OCI-LY1 (cell line): ENCODE measurements around the gene KRAS.

ENCODE experiments used
- H2AFZ ChIP-seq: fragments of 200-600 bp; sonication (generic), shearing (Covaris generic); 2 replicates; pipeline ENCODE4 v1.6.0; 2014; ENCODE audit warnings: antibody characterized with exemption, mild to moderate bottlenecking, low read length
- H3F3A ChIP-seq: fragments of 200-600 bp; sonication (generic), shearing (Covaris generic); 2 replicates; pipeline ENCODE4 v1.6.0; 2014; ENCODE audit warnings: mild to moderate bottlenecking, antibody characterized with exemption, low read length, moderate library complexity; ENCODE audit not compliant: insufficient read depth
- H3K27ac ChIP-seq: fragments of 200-600 bp; sonication (generic); 2 replicates; pipeline ENCODE4 v1.5.1; 2014; ENCODE audit warnings: low read length, mixed run types, mild to moderate bottlenecking, low read depth; ENCODE audit not compliant: poor library complexity, severe bottlenecking
- H3K27me3 ChIP-seq: fragments of 200-600 bp; sonication (generic); 2 replicates; pipeline ENCODE4 v1.6.0; 2014; ENCODE audit warnings: antibody characterized with exemption, mild to moderate bottlenecking, low read length, moderate library complexity; ENCODE audit not compliant: insufficient read depth
- H3K36me3 ChIP-seq: fragments of 200-600 bp; sonication (generic); 2 replicates; pipeline ENCODE4 v1.6.1; 2014; ENCODE audit warnings: mild to moderate bottlenecking, antibody characterized with exemption, low read length, moderate library complexity, mixed read lengths; ENCODE audit not compliant: insufficient read depth
- H3K4me1 ChIP-seq: fragments of 200-600 bp; sonication (generic); 2 replicates; pipeline ENCODE4 v1.5.1; 2014; ENCODE audit warnings: mild to moderate bottlenecking, low read length, moderate library complexity; ENCODE audit not compliant: insufficient read depth, severe bottlenecking
- H3K4me2 ChIP-seq: fragments of 200-600 bp; sonication (generic), shearing (Covaris generic); 2 replicates; pipeline ENCODE4 v1.6.1; 2014; ENCODE audit warnings: low read length
- H3K4me3 ChIP-seq: fragments of 200-600 bp; sonication (generic); 2 replicates; pipeline ENCODE4 v1.5.1; 2014; ENCODE audit warnings: low read length, low read depth, mild to moderate bottlenecking, mixed read lengths; ENCODE audit not compliant: poor library complexity, severe bottlenecking
- H3K79me2 ChIP-seq: fragments of 200-600 bp; shearing (Covaris generic); 2 replicates; pipeline ENCODE4 v1.6.1; 2016; ENCODE audit warnings: mixed run types, low read length, mixed read lengths; ENCODE audit not compliant: insufficient read depth
- H3K9ac ChIP-seq: fragments of 200-600 bp; sonication (generic), shearing (Covaris generic); 2 replicates; pipeline ENCODE4 v1.6.1; 2014; ENCODE audit warnings: mild to moderate bottlenecking, low read length, mixed read lengths
- H3K9me2 ChIP-seq: fragments of 200-600 bp; sonication (generic), shearing (Covaris generic); 2 replicates; pipeline ENCODE4 v1.6.1; 2014; ENCODE audit warnings: low read depth, mild to moderate bottlenecking, low read length, mixed read lengths
- H3K9me3 ChIP-seq: fragments of 200-600 bp; shearing (Covaris generic); 2 replicates; pipeline ENCODE4 v1.6.1; 2014; ENCODE audit warnings: low read length, mixed read lengths
- H4K20me1 ChIP-seq: fragments of 200-600 bp; sonication (generic), shearing (Covaris generic); 2 replicates; pipeline ENCODE4 v1.6.0; 2016; ENCODE audit warnings: mild to moderate bottlenecking, low read length; ENCODE audit not compliant: insufficient read depth
- EZH2 ChIP-seq: fragments of 200-600 bp; sonication (generic), shearing (Covaris generic); IDR thresholded peaks from 2 replicates; pipeline ENCODE4 v1.8.0; 2017; ENCODE audit warnings: borderline replicate concordance, mixed run types, mild to moderate bottlenecking, antibody characterized with exemption, low read length, moderate library complexity, mixed read lengths
- TF ChIP-seq, protein P1 (sequence below): fragments of 200-600 bp; sonication (generic), shearing (Covaris generic); IDR thresholded peaks from 2 replicates; pipeline ENCODE4 v1.5.1; 2017; ENCODE audit warnings: mild to moderate bottlenecking, antibody characterized with exemption, low read length, moderate library complexity, mixed read lengths

KRAS gene

DNA sequence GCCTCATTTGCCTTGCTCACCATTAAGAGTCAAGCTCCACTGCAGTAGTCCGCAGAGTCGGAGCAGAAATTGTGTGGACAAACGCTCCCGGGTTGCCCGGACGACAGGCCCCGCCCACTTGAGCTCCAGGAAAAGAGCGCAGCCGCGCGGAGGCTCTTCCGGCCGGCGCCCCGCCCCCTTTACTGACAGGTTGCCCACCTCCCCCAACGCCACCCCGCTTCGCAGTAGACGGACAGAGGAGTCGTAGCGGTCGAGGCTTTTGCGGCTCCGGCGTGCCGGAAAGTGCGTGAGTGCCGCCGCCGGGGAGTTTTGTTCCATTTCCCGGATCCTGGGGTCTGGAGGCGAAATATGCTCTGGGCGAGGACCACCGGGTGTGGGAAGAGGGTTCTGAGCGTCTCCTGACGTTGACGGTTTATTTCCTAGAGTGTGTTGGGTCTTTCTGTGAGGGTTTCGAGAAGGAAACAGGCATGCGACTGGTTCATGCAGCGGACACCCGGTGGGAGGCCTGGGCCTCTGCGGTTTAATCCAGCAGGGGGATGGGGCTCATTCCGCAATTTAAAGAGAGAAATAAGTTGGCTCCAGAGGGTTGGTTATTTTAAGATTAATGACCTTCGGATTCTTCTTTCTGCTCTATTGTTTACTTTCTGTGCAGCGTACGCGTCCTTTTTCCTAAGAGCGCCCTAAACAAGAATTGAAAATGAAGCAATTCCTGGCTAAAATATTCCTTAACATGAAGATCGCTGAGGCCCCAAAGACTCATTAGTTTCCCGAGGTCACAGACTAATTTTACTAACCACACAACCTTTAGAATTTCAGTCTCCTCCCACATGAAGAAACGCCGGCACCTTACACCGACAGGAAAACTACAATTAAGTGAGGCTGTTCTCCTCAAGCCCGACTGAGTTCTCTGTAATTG is 55.4 kb downstream of the KRAS start, which contains the start of the genes DNAI7 and ETFRF1:
Gene DNAI7, minus strand, starts transcription at position 105 of the 916 bp plus-strand sequence. Its CDS starts 82 bp downstream, at position 23.
Gene ETFRF1, plus strand, starts transcription at position 182 of the 916 bp plus-strand sequence. CDS start 8,720 bp downstream, outside the sequence.
- Histone ChIP-seq H3K36me3 (no peaks in the 10 kb centered on the region), H3K27ac (no peak within 1 kb of the TSS), H3K4me2 (peak within 1 kb of the TSS; percentile 93), H2AFZ (no peak within 1 kb of the TSS; the same call in 1 of the 2 replicates), H3K9ac (peak within 1 kb of the TSS; percentile 67), H3F3A (no peaks in the 10 kb centered on the region), H4K20me1 (no peaks in the 10 kb centered on the region), H3K79me2 (no peaks in the 10 kb centered on the region), H3K27me3 (no peaks in the 10 kb centered on the region), H3K9me3 (no peaks in the 10 kb centered on the region), H3K4me3 (peak within 1 kb of the TSS; percentile 72), H3K4me1 (peaks cover 14% of the 10 kb centered on the region), H3K9me2 (no peaks in the 10 kb centered on the region)
- TF ChIP-seq, protein P1, sequence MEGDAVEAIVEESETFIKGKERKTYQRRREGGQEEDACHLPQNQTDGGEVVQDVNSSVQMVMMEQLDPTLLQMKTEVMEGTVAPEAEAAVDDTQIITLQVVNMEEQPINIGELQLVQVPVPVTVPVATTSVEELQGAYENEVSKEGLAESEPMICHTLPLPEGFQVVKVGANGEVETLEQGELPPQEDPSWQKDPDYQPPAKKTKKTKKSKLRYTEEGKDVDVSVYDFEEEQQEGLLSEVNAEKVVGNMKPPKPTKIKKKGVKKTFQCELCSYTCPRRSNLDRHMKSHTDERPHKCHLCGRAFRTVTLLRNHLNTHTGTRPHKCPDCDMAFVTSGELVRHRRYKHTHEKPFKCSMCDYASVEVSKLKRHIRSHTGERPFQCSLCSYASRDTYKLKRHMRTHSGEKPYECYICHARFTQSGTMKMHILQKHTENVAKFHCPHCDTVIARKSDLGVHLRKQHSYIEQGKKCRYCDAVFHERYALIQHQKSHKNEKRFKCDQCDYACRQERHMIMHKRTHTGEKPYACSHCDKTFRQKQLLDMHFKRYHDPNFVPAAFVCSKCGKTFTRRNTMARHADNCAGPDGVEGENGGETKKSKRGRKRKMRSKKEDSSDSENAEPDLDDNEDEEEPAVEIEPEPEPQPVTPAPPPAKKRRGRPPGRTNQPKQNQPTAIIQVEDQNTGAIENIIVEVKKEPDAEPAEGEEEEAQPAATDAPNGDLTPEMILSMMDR, result 0 out of 2 replicates have a peak, but pooled peaks have one; percentile 4
- no peak for TF ChIP-seq EZH2

GRCh38 chr12:25194722-25195055 is 56.0 kb downstream of the KRAS start:
- TF ChIP-seq, protein P1, result no peak
- no peak for TF ChIP-seq EZH2
- H3K36me3 ChIP-seq, result no peaks in the 10 kb centered on the region
- no peaks in the 10 kb centered on the region for H3K9me2 ChIP-seq
- no peaks in the 10 kb centered on the region for H3F3A ChIP-seq
- no peak overlapping the region for H3K27ac ChIP-seq
- H3K4me2 ChIP-seq, result peak overlapping the region; percentile 93
- no peaks in the 10 kb centered on the region for H3K9me3 ChIP-seq
- no peak overlapping the region for H3K9ac ChIP-seq
- H3K4me1 ChIP-seq, result peaks cover 14% of the 10 kb centered on the region
- H3K27me3 ChIP-seq, result no peaks in the 10 kb centered on the region
- peak overlapping the region; percentile 72 for H3K4me3 ChIP-seq
- no peaks in the 10 kb centered on the region for H3K79me2 ChIP-seq
- H4K20me1 ChIP-seq, result no peaks in the 10 kb centered on the region
- H2AFZ ChIP-seq, result no peak overlapping the region

DNA sequence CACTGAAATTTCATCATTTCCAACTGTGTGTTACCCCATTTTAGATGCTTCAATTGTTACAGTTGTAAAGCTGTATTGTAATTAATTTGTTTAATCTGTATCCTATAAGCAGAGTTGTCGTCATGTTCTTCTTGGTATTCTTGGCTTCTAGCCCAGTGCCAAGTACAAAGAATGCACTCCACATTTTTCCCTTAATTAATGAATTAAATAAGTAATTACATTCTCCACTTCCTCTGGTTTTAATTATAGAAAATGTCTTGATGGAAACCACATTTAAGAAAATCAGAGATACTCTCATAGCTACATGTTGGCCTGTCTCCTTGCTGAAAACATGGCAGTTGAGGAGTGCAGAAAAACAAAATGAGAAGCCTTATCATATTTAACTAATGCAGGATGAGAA is 56.5 kb downstream of the KRAS start:
- Histone ChIP-seq H3K9me2 (no peaks in the 10 kb centered on the region), H3K4me1 (peaks cover 14% of the 10 kb centered on the region), H3K9ac (no peak overlapping the region), H3K79me2 (no peaks in the 10 kb centered on the region), H3F3A (no peaks in the 10 kb centered on the region), H3K36me3 (no peaks in the 10 kb centered on the region), H3K4me3 (peak overlapping the region; percentile 72), H3K27ac (no peak overlapping the region), H3K27me3 (no peaks in the 10 kb centered on the region), H2AFZ (no peak overlapping the region), H4K20me1 (no peaks in the 10 kb centered on the region), H3K9me3 (no peaks in the 10 kb centered on the region), H3K4me2 (peak overlapping the region; percentile 93; the same call in 1 of the 2 replicates)
- TF ChIP-seq EZH2, result no peak
- TF ChIP-seq, protein P1, result no peak
